Upper lobe of left lung (tissue), 4 donors: ENCODE results near the gene ASCL5.

Experiments used
- CTCF ChIP-seq, 6 experiments: fragments of 450-650 bp in 4 of 6; fragments of 200-600 bp in 2 of 6; sonication (generic) in 2 of 6; IDR thresholded peaks; one replicate each; pipeline ENCODE4 v1.5.1; 2016 to 2019; ENCODE audit warnings: antibody characterized with exemption in 6 of 6
- EP300 ChIP-seq, 4 donors: sonication (generic); formaldehyde crosslinking; IDR thresholded peaks; one replicate each; pipeline ENCODE4 v1.5.1; 2017; ENCODE audit warnings: antibody characterized with exemption in 4 of 4, control low read depth in 2 of 4

GRCh38 chr1:201100169-201100930 lies 26.6 kb downstream of the ASCL5 start:
- TF ChIP-seq CTCF (IDR thresholded peaks at IDR 0.05) = no peak
- no peak for TF ChIP-seq EP300 (IDR thresholded peaks at IDR 0.05)
